Measurements from ENCODE around the gene DSPP.

GRCh38 chr4:87659247-87659931 lies 51.1 kb downstream of the DSPP start:
- TF ChIP-seq CTCF (IDR thresholded peaks at IDR 0.05): no peak
- TF ChIP-seq POLR2A (IDR thresholded peaks at IDR 0.05): no peak
